Loucy (cell line): ENCODE measurements around the gene TRIOBP.
A peak's percentile ranks its signal among the peaks of the same experiment; 100 is the strongest.

Experiments used
- H2AFZ ChIP-seq: fragments of 200-600 bp; sonication (generic); 2 replicates; pipeline ENCODE4 v1.6.0; 2016; ENCODE audit warnings: antibody characterized with exemption, mild to moderate bottlenecking, low read length, moderate library complexity
- H3F3A ChIP-seq: fragments of 200-600 bp; 2 replicates; pipeline ENCODE4 v1.6.0; 2016; ENCODE audit warnings: antibody characterized with exemption, low read depth, mild to moderate bottlenecking
- H3K27me3 ChIP-seq: fragments of 200-600 bp; sonication (generic); 2 replicates; pipeline ENCODE4 v1.6.1; 2014; ENCODE audit warnings: low read length, mild to moderate bottlenecking; ENCODE audit not compliant: insufficient read depth, poor library complexity, severe bottlenecking
- H3K36me3 ChIP-seq: fragments of 200-600 bp; sonication (generic); 2 replicates; pipeline ENCODE4 v1.6.1; 2016; ENCODE audit warnings: low read length; ENCODE audit not compliant: insufficient read depth
- H3K4me1 ChIP-seq: fragments of 200-600 bp; sonication (generic); 2 replicates; pipeline ENCODE4 v1.5.1; 2014; ENCODE audit warnings: low read length, mild to moderate bottlenecking; ENCODE audit not compliant: insufficient read depth, poor library complexity, severe bottlenecking
- H3K4me2 ChIP-seq: fragments of 200-600 bp; sonication (generic); 2 replicates; pipeline ENCODE4 v1.6.0; 2014; ENCODE audit warnings: antibody characterized with exemption, low read length, low read depth, mild to moderate bottlenecking; ENCODE audit not compliant: poor library complexity, severe bottlenecking
- H3K4me3 ChIP-seq: fragments of 200-600 bp; sonication (generic); 2 replicates; pipeline ENCODE4 v1.5.1; 2014; ENCODE audit warnings: low read length, mild to moderate bottlenecking, mixed read lengths; ENCODE audit not compliant: poor library complexity, severe bottlenecking
- H3K79me2 ChIP-seq: fragments of 200-600 bp; sonication (generic); 2 replicates; pipeline ENCODE4 v1.6.1; 2014; ENCODE audit warnings: low read length; ENCODE audit not compliant: insufficient read depth
- H3K9ac ChIP-seq: fragments of 200-600 bp; sonication (generic); 2 replicates; pipeline ENCODE4 v1.6.0; 2014; ENCODE audit warnings: mild to moderate bottlenecking, low read depth, low read length, moderate library complexity; ENCODE audit not compliant: poor library complexity, severe bottlenecking
- H3K9me2 ChIP-seq: fragments of 200-600 bp; sonication (generic); replicated peaks from 2 replicates; pipeline ENCODE4 v1.6.1; 2016; ENCODE audit warnings: low read depth, low read length, mixed read lengths
- H3K9me3 ChIP-seq: fragments of 200-600 bp; sonication (generic); 2 replicates; pipeline ENCODE4 v1.6.1; 2014; ENCODE audit warnings: mild to moderate bottlenecking, antibody characterized with exemption, low read length, low read depth; ENCODE audit not compliant: insufficient read depth
- H4K20me1 ChIP-seq: fragments of 200-600 bp; sonication (generic); 2 replicates; pipeline ENCODE4 v1.6.0; 2014; ENCODE audit warnings: antibody characterized with exemption, low read length, mild to moderate bottlenecking; ENCODE audit not compliant: insufficient read depth, poor library complexity, severe bottlenecking
- CTCF ChIP-seq: fragments of 200-600 bp; sonication (generic); conservative IDR thresholded peaks from 2 replicates; pipeline ENCODE4 v1.5.1; 2014; ENCODE audit warnings: mild to moderate bottlenecking, antibody characterized with exemption, low read length
- EZH2phosphoT487 ChIP-seq: fragments of 200-600 bp; IDR thresholded peaks from 2 replicates; pipeline ENCODE4 v1.6.1; 2018; ENCODE audit warnings: antibody characterized with exemption, mild to moderate bottlenecking, moderate library complexity, borderline replicate concordance

Gene TRIOBP

GRCh38 chr22:37734402-37734700, 37.5 kb downstream of the TRIOBP start:
- TF ChIP-seq EZH2phosphoT487 (no peak), CTCF (no peak)
- Histone ChIP-seq H3K4me1 (no peaks in the 10 kb centered on the region), H3K79me2 (no peaks in the 10 kb centered on the region), H3K4me3 (no peak overlapping the region), H3K4me2 (no peak overlapping the region), H3K36me3 (no peaks in the 10 kb centered on the region), H3K9ac (no peak overlapping the region), H3F3A (no peaks in the 10 kb centered on the region), H3K27me3 (no peaks in the 10 kb centered on the region), H2AFZ (no peak overlapping the region), H3K9me3 (no peaks in the 10 kb centered on the region), H3K9me2 (no peaks in the 10 kb centered on the region), H4K20me1 (no peaks in the 10 kb centered on the region)

GRCh38 chr22:37734964-37735451, 38.2 kb downstream of the TRIOBP start:
- no peak overlapping the region for H3K4me2 ChIP-seq
- H3K4me3 ChIP-seq, result no peak overlapping the region
- no peaks in the 10 kb centered on the region for H3K27me3 ChIP-seq
- peak; percentile 25; the same call in 1 of the 2 replicates for TF ChIP-seq CTCF
- TF ChIP-seq EZH2phosphoT487, result no peak
- H4K20me1 ChIP-seq, result no peaks in the 10 kb centered on the region
- no peak overlapping the region for H2AFZ ChIP-seq
- no peaks in the 10 kb centered on the region for H3K79me2 ChIP-seq
- no peak overlapping the region for H3K9ac ChIP-seq
- H3K9me3 ChIP-seq, result no peaks in the 10 kb centered on the region
- H3K9me2 ChIP-seq, result no peaks in the 10 kb centered on the region
- no peaks in the 10 kb centered on the region for H3F3A ChIP-seq
- no peaks in the 10 kb centered on the region for H3K36me3 ChIP-seq
- H3K4me1 ChIP-seq, result no peaks in the 10 kb centered on the region

- Histone ChIP-seq H3K4me2 (no peak overlapping the region), H3F3A (0 out of 2 replicates have a peak, but pooled peaks cover 4% of the 10 kb centered on the region), H3K9ac (no peak overlapping the region), H3K9me3 (no peaks in the 10 kb centered on the region), H3K27me3 (no peaks in the 10 kb centered on the region), H3K36me3 (no peaks in the 10 kb centered on the region), H3K79me2 (no peaks in the 10 kb centered on the region), H3K4me3 (no peak overlapping the region), H3K4me1 (peaks cover 6% of the 10 kb centered on the region), H3K9me2 (no peaks in the 10 kb centered on the region), H2AFZ (no peak overlapping the region), H4K20me1 (no peaks in the 10 kb centered on the region)
- TF ChIP-seq EZH2phosphoT487, result no peak
- TF ChIP-seq CTCF, result no peak
Observed at GRCh38 chr22:37739035-37739434, 42.2 kb downstream of the TRIOBP start.
